Naive thymus-derived CD4-positive, alpha-beta T cell (primary cell): Measurements from ENCODE around the gene YAF2. TPM values are rescaled to one million over a fixed set of nuclear protein-coding genes. Genes with fewer than 3 reads are reported as not detected.

Experiments
- ATAC-seq: fragments of 150-1000 bp; cut with Tn5 transposase; 2 replicates; pipeline ENCODE4 v1.10.0; 2021; ENCODE audit warnings: mild to moderate bottlenecking, moderate library complexity
- CTCF ChIA-PET: fragments of 350-600 bp; sonication (Branson Sonifier 250); formaldehyde crosslinking; loops from one replicate; lab custom pipeline; 2021; ENCODE audit warnings: antibody characterized with exemption; lab: Charles Lee
- POLR2A ChIA-PET: fragments of 350-600 bp; sonication (Branson Sonifier 250); formaldehyde crosslinking; loops from one replicate; lab custom pipeline; 2021; ENCODE audit warnings: antibody characterized with exemption, inconsistent platforms; lab: Charles Lee
- DNase-seq, 9 donors: peaks; one replicate each; pipeline versions ENCODE4 v3.0.0 to v3.0.0-alpha.2; 2020 to 2022; ENCODE audit warnings: mixed read lengths in 1 of 9
- H3K27ac ChIP-seq: one replicate; pipeline ENCODE4 v1.7.0; 2013; ENCODE audit warnings: mild to moderate bottlenecking, low read depth, low read length, moderate library complexity
- H3K27me3 ChIP-seq, 2 donors: one replicate each; pipeline ENCODE4 v1.7.0; 2013; ENCODE audit warnings: low read length in 2 of 2, mild to moderate bottlenecking in 2 of 2, moderate library complexity in 2 of 2; ENCODE audit not compliant: control insufficient read depth in 2 of 2, insufficient read depth in 2 of 2
- H3K36me3 ChIP-seq, 3 experiments: 1 replicate in 2 of 3; 2 replicates in 1 of 3; pipeline ENCODE4 v1.7.0; 2013; ENCODE audit warnings: low read length in 3 of 3, mild to moderate bottlenecking in 3 of 3, moderate library complexity in 1 of 3; ENCODE audit not compliant: insufficient read depth in 3 of 3, control insufficient read depth in 2 of 3
- H3K4me1 ChIP-seq, 2 donors: one replicate each; pipeline ENCODE4 v1.7.0; 2013; ENCODE audit warnings: low read length in 2 of 2, mild to moderate bottlenecking in 2 of 2, moderate library complexity in 1 of 2; ENCODE audit not compliant: control insufficient read depth in 2 of 2, insufficient read depth in 2 of 2
- H3K4me3 ChIP-seq: 2 replicates; pipeline ENCODE4 v1.7.0; 2013; ENCODE audit warnings: mild to moderate bottlenecking, low read length
- H3K9me3 ChIP-seq, 3 experiments: 1 replicate in 2 of 3; 2 replicates in 1 of 3; pipeline ENCODE4 v1.7.0; 2013; ENCODE audit warnings: low read length in 3 of 3; ENCODE audit not compliant: control insufficient read depth in 2 of 3
- H3K27ac Mint-ChIP-seq, 9 donors: one replicate each; pipeline ENCODE4 v1.8.0; 2020 to 2022; ENCODE audit warnings: mixed read lengths in 9 of 9, mild to moderate bottlenecking in 8 of 9, moderate library complexity in 5 of 9, inconsistent platforms in 2 of 9
- H3K27me3 Mint-ChIP-seq, 5 donors: one replicate each; pipeline ENCODE4 v1.8.0; 2021 to 2022; ENCODE audit warnings: mixed read lengths in 5 of 5, mild to moderate bottlenecking in 1 of 5
- H3K36me3 Mint-ChIP-seq, 5 donors: one replicate each; pipeline ENCODE4 v1.8.0; 2020 to 2022; ENCODE audit warnings: mixed read lengths in 5 of 5, mild to moderate bottlenecking in 3 of 5, inconsistent platforms in 1 of 5
- H3K4me1 Mint-ChIP-seq, 7 donors: one replicate each; pipeline ENCODE4 v1.8.0; 2020 to 2022; ENCODE audit warnings: mixed read lengths in 7 of 7, mild to moderate bottlenecking in 3 of 7, inconsistent platforms in 1 of 7
- H3K4me3 Mint-ChIP-seq, 10 donors: one replicate each; pipeline ENCODE4 v1.8.0; 2020 to 2022; ENCODE audit warnings: mild to moderate bottlenecking in 10 of 10, mixed read lengths in 10 of 10, moderate library complexity in 6 of 10, inconsistent platforms in 2 of 10
- H3K9me3 Mint-ChIP-seq, 11 donors: one replicate each; pipeline ENCODE4 v1.8.0; 2020 to 2022; ENCODE audit warnings: mixed read lengths in 11 of 11, mild to moderate bottlenecking in 4 of 11, inconsistent platforms in 1 of 11, moderate library complexity in 1 of 11
- intact Hi-C, 2 donors: fragments of 100-400 bp; cut with micrococcal nuclease; formaldehyde crosslinking; loops; one replicate each; pipeline ENCODE4 v1.15.1; 2023
- polyA plus RNA-seq, 2 donors: library from polyadenylated mRNA; unstranded; fragments of 300-500 nt; fragmentation: Illumina TruSeq; gene quantifications; one replicate each; pipeline ENCODE4 v1.2.3, GENCODE V29; 2021
- total RNA-seq, 6 experiments: library from RNA in 5 of 6; stranded (reverse) in 5 of 6; gene quantifications; 1 replicate in 5 of 6; 2 replicates in 1 of 6; pipeline ENCODE4 v1.2.3 and lab custom pipeline; 2021 to 2026

The YAF2 gene
- total and polyA plus RNA-seq, 7 experiments from 2014 or later = 7.7 to 56.2 (median 39.7) TPM

- Histone ChIP-seq H3K4me1 (no peaks in the 10 kb centered on the region), H3K4me3 (no peak overlapping the region), H3K27ac (no peak overlapping the region), H3K36me3 (peaks cover 0 to 5% (median 0%) of the 10 kb centered on the region in 3 experiments), H3K9me3 (no peaks in the 10 kb centered on the region), H3K27me3 (no peaks in the 10 kb centered on the region)
- no peak overlapping the region for H3K4me3 Mint-ChIP-seq
- H3K9me3 Mint-ChIP-seq = peaks cover 0 to 14% (median 2%) of the 10 kb centered on the region in 11 donors
- H3K4me1 Mint-ChIP-seq = peaks cover 5 to 41% (median 34%) of the 10 kb centered on the region in 7 donors
- CTCF ChIA-PET = no interaction called here
- POLR2A ChIA-PET = no interaction called here
- H3K27ac Mint-ChIP-seq = peak overlapping the region in 1 of 9 donors; percentile 26
- ATAC-seq (no peak), DNase-seq (no peak)
- no peaks in the 10 kb centered on the region for H3K27me3 Mint-ChIP-seq
- H3K36me3 Mint-ChIP-seq = peaks cover 12 to 56% (median 39%) of the 10 kb centered on the region in 5 donors
- intact Hi-C loops = no loop called here
Observed at GRCh38 chr12:42172441-42173210, 65.4 kb downstream of the YAF2 start.

- POLR2A ChIA-PET = no interaction called here
- intact Hi-C loops = no loop called here
- no peak for ATAC-seq
- peaks cover 0 to 37% (median 18%) of the 10 kb centered on the region in 5 donors for H3K36me3 Mint-ChIP-seq
- peaks cover 4 to 35% (median 22%) of the 10 kb centered on the region in 7 donors for H3K4me1 Mint-ChIP-seq
- DNase-seq = no peak
- H3K9me3 Mint-ChIP-seq = no peaks in the 10 kb centered on the region
- Histone ChIP-seq H3K4me1 (no peaks in the 10 kb centered on the region), H3K4me3 (no peak overlapping the region), H3K27me3 (no peaks in the 10 kb centered on the region), H3K36me3 (peaks cover 0 to 5% (median 0%) of the 10 kb centered on the region in 3 experiments), H3K9me3 (no peaks in the 10 kb centered on the region), H3K27ac (no peak overlapping the region)
- CTCF ChIA-PET = interaction anchor here (0.5 kb wide), 1 partner anchor 125 kb away, joined by 3 read pairs; no protein-coding TSS in a partner anchor
- no peak overlapping the region for H3K4me3 Mint-ChIP-seq
- H3K27ac Mint-ChIP-seq = no peak overlapping the region
- H3K27me3 Mint-ChIP-seq = no peaks in the 10 kb centered on the region
Observed at GRCh38 chr12:42167711-42168110, 70.3 kb downstream of the YAF2 start.

- Mint-ChIP-seq H3K36me3 (peaks cover 0 to 31% (median 15%) of the 10 kb centered on the region in 5 donors), H3K27me3 (no peaks in the 10 kb centered on the region), H3K27ac (peak overlapping the region in 4 of 9 donors; percentile 5 to 50 (median 26)), H3K4me1 (peaks cover 8 to 41% (median 25%) of the 10 kb centered on the region in 7 donors), H3K4me3 (no peak overlapping the region), H3K9me3 (no peaks in the 10 kb centered on the region)
- Histone ChIP-seq H3K27ac (no peak overlapping the region), H3K4me1 (no peaks in the 10 kb centered on the region), H3K4me3 (no peak overlapping the region), H3K27me3 (no peaks in the 10 kb centered on the region), H3K9me3 (no peaks in the 10 kb centered on the region), H3K36me3 (peaks cover 0 to 5% (median 0%) of the 10 kb centered on the region in 3 experiments)
- POLR2A ChIA-PET = no interaction called here
- intact Hi-C loops = no loop called here
- no peak for ATAC-seq
- DNase-seq = no peak
- CTCF ChIA-PET = no interaction called here
Observed at GRCh38 chr12:42166501-42166900, 71.5 kb downstream of the YAF2 start.

GRCh38 chr12:42163913-42164312, 74.1 kb downstream of the YAF2 start:
- Mint-ChIP-seq H3K4me1 (peaks cover 4 to 39% (median 24%) of the 10 kb centered on the region in 7 donors), H3K27ac (peak overlapping the region in 4 of 9 donors; percentile 26 to 60 (median 42)), H3K9me3 (no peaks in the 10 kb centered on the region), H3K36me3 (peaks cover 0 to 32% (median 7%) of the 10 kb centered on the region in 5 donors), H3K4me3 (no peak overlapping the region), H3K27me3 (no peaks in the 10 kb centered on the region)
- DNase-seq (no peak), ATAC-seq (no peak)
- Histone ChIP-seq H3K27me3 (no peaks in the 10 kb centered on the region), H3K27ac (no peak overlapping the region), H3K9me3 (no peaks in the 10 kb centered on the region), H3K36me3 (peaks cover 0 to 13% (median 0%) of the 10 kb centered on the region in 3 experiments), H3K4me3 (no peak overlapping the region), H3K4me1 (no peaks in the 10 kb centered on the region)
- ChIA-PET POLR2A (no interaction called here), CTCF (no interaction called here)
- intact Hi-C loops = no loop called here

- Mint-ChIP-seq H3K36me3 (peaks cover 0 to 30% (median 6%) of the 10 kb centered on the region in 5 donors), H3K4me3 (no peak overlapping the region), H3K9me3 (no peaks in the 10 kb centered on the region), H3K27ac (peak overlapping the region in 8 of 9 donors; percentile 16 to 75 (median 36)), H3K27me3 (no peaks in the 10 kb centered on the region), H3K4me1 (peaks cover 4 to 37% (median 22%) of the 10 kb centered on the region in 7 donors)
- Histone ChIP-seq H3K27ac (no peak overlapping the region), H3K4me3 (no peak overlapping the region), H3K36me3 (peaks cover 0 to 13% (median 3%) of the 10 kb centered on the region in 3 experiments), H3K9me3 (no peaks in the 10 kb centered on the region), H3K27me3 (no peaks in the 10 kb centered on the region), H3K4me1 (no peaks in the 10 kb centered on the region)
- intact Hi-C loops = no loop called here
- no peak for ATAC-seq
- DNase-seq = no peak
- CTCF ChIA-PET = interaction anchor here (0.5 to 0.6 kb wide), 2 partner anchors 13 to 70 kb away, joined by 3 read pairs; no protein-coding TSS in a partner anchor
- POLR2A ChIA-PET = no interaction called here
Observed at GRCh38 chr12:42162965-42163364, 75.1 kb downstream of the YAF2 start.

- peaks cover 0 to 30% (median 6%) of the 10 kb centered on the region in 5 donors for H3K36me3 Mint-ChIP-seq
- no peaks in the 10 kb centered on the region for H3K9me3 ChIP-seq
- peak overlapping the region in 8 of 9 donors; percentile 22 to 75 (median 34) for H3K27ac Mint-ChIP-seq
- ATAC-seq = no peak
- intact Hi-C loops = no loop called here
- H3K9me3 Mint-ChIP-seq = no peaks in the 10 kb centered on the region
- H3K4me1 Mint-ChIP-seq = peaks cover 4 to 37% (median 22%) of the 10 kb centered on the region in 7 donors
- no peak overlapping the region for H3K4me3 ChIP-seq
- no peaks in the 10 kb centered on the region for H3K27me3 Mint-ChIP-seq
- H3K27ac ChIP-seq = peak overlapping the region; percentile 19
- H3K4me3 Mint-ChIP-seq = no peak overlapping the region
- H3K4me1 ChIP-seq = no peaks in the 10 kb centered on the region
- no peak for DNase-seq
- CTCF ChIA-PET = no interaction called here
- POLR2A ChIA-PET = no interaction called here
- H3K36me3 ChIP-seq = peaks cover 0 to 13% (median 3%) of the 10 kb centered on the region in 3 experiments
- no peaks in the 10 kb centered on the region for H3K27me3 ChIP-seq
Observed at GRCh38 chr12:42162193-42162592, 75.9 kb downstream of the YAF2 start.
